Uterus (tissue), 4 donors: ENCODE measurements around the gene RELL2. TPM values are rescaled to one million over a fixed set of nuclear protein-coding genes. Genes with fewer than 3 reads are reported as not detected.

Source experiments
- DNase-seq, 2 donors: peaks; one replicate each; pipeline ENCODE4 v3.0.0-alpha.2; 2019 to 2020
- H3K27ac ChIP-seq, 2 donors: fragments of 200-600 bp; sonication (generic); 1 replicate in 1 of 2; 2 replicates in 1 of 2; pipeline ENCODE4 v1.5.1; 2016 to 2018
- H3K27me3 ChIP-seq, 2 donors: fragments of 200-600 bp; sonication (generic); one replicate each; pipeline ENCODE4 v1.5.1; 2018 to 2019; ENCODE audit warnings: control low read depth in 1 of 2
- H3K36me3 ChIP-seq, 2 donors: fragments of 200-600 bp; sonication (generic); one replicate each; pipeline ENCODE4 v1.5.1; 2019; ENCODE audit warnings: control low read depth in 1 of 2
- H3K4me1 ChIP-seq, 2 donors: fragments of 200-600 bp; sonication (generic); one replicate each; pipeline ENCODE4 v1.5.1; 2018 to 2019; ENCODE audit warnings: control low read depth in 1 of 2
- H3K4me3 ChIP-seq, 2 donors: fragments of 200-600 bp; sonication (generic); 1 replicate in 1 of 2; 2 replicates in 1 of 2; pipeline ENCODE4 v1.5.1; 2018 to 2019; ENCODE audit warnings: mild to moderate bottlenecking in 1 of 2
- H3K9me3 ChIP-seq, 2 donors: fragments of 200-600 bp; sonication (generic); one replicate each; pipeline ENCODE4 v1.5.1; 2019; ENCODE audit warnings: control low read depth in 1 of 2
- CTCF ChIP-seq, 4 experiments: fragments of 200-600 bp in 2 of 4; fragments of 450-650 bp in 2 of 4; sonication (generic) in 2 of 4; IDR thresholded peaks; one replicate each; pipeline ENCODE4 v1.5.1; 2016 to 2019; ENCODE audit warnings: antibody characterized with exemption in 4 of 4, mild to moderate bottlenecking in 2 of 4, moderate library complexity in 1 of 4
- POLR2A ChIP-seq, 2 donors: fragments of 450-650 bp; IDR thresholded peaks; one replicate each; pipeline ENCODE4 v1.6.1; 2016; ENCODE audit warnings: antibody characterized with exemption in 2 of 2, mild to moderate bottlenecking in 1 of 2, moderate library complexity in 1 of 2
- intact Hi-C: fragments of 100-400 bp; cut with DNase I; formaldehyde crosslinking; loops from one replicate; pipeline ENCODE4 v1.15.1; 2023; ENCODE audit warnings: low total_unique reads
- total RNA-seq, 4 donors: library from RNA; depleted of rRNA in 3 of 4; stranded (reverse); fragments of >200 nt in 3 of 4; gene quantifications; one replicate each; pipeline versions ENCODE4 v1.1.0 to v1.2.4, GENCODE V29; 2014 to 2023
- donor health status: DM: yes; HTN: yes; CAD: no.

RELL2 gene
- total RNA-seq, 4 donors from 2014 or later, result 0.35 to 1.7 TPM; not detected in 2

DNA sequence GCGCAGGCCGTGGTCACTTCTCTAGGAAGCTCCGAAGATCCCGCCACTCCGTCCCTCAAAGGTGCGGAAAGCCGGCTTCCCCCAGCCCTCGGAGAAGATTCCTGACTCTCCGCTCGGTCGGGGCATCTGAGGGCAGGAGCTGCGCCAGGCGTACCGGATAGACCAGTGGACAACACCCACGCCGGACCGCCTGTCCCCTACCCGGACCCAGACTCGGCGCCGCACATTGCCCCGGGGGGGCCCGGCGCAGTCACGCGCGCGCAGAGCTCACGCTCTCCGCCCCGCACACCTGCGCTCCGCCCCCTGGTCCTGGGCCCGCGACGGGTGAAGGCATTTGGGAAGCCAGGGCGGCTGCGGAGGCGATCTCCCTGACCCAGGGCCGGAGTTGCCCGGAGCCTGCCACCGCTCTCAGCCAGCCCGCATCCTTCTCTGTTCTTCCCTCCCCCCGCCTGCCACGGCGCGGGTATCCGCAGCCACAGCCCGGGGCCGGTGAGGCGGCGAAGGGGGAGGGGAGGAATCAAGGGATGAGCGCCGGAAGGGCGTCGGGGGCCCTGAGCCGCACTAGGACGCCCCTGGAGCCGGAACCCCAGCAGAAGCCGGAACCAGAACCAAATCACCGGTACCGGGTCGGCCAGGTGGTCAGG is 448 bp downstream of the RELL2 start:
- TF ChIP-seq CTCF (IDR thresholded peaks at IDR 0.05) (no peak), POLR2A (IDR thresholded peaks at IDR 0.05) (no peak)
- DNase-seq, result peak in 1 of 2 donors; percentile 35
- no peaks in the 10 kb centered on the region for H3K36me3 ChIP-seq
- peak overlapping the region; percentile 2 to 44 for H3K27ac ChIP-seq
- peaks cover 6 to 13% of the 10 kb centered on the region in 2 donors for H3K4me1 ChIP-seq
- intact Hi-C loops, result no loop called here
- H3K9me3 ChIP-seq, result no peaks in the 10 kb centered on the region
- H3K27me3 ChIP-seq, result no peaks in the 10 kb centered on the region
- peak overlapping the region; percentile 70 to 92 for H3K4me3 ChIP-seq

- Histone ChIP-seq H3K36me3 (no peaks in the 10 kb centered on the region), H3K4me1 (peaks cover 6 to 13% of the 10 kb centered on the region in 2 donors), H3K9me3 (no peaks in the 10 kb centered on the region), H3K27ac (no peak overlapping the region), H3K27me3 (no peaks in the 10 kb centered on the region), H3K4me3 (peak overlapping the region; percentile 70 to 92)
- no peak for TF ChIP-seq POLR2A (IDR thresholded peaks at IDR 0.05)
- TF ChIP-seq CTCF (IDR thresholded peaks at IDR 0.05), result peak in 2 of 4 experiments; percentile 1 to 14
- intact Hi-C loops, result no loop called here
- DNase-seq, result peak; percentile 47 to 50
Observed at GRCh38 chr5:141637767-141638419, 1.1 kb downstream of the RELL2 start.

DNA sequence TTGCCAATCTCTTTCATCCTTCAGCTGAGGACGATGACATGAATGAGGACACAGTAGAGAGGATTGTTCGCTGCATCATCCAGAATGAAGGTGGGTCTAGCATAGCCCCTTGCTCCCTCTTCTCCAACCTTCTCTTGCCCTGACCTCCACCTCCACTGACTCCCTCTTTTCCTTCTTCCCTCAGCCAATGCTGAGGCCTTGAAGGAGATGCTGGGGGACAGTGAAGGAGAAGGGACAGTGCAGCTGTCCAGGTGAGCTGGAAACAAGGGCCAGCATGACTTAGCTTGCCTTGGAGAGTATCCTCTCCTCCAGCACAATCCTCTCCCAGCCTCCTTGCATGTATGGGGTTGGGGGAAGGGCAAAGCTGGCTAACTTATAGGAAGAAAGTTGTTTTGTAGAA is 2.0 kb downstream of the RELL2 start:
- Histone ChIP-seq H3K27ac (no peak overlapping the region), H3K27me3 (no peaks in the 10 kb centered on the region), H3K36me3 (no peaks in the 10 kb centered on the region), H3K4me1 (peaks cover 6 to 13% of the 10 kb centered on the region in 2 donors), H3K9me3 (no peaks in the 10 kb centered on the region), H3K4me3 (no peak overlapping the region)
- no peak for TF ChIP-seq CTCF (IDR thresholded peaks at IDR 0.05)
- no peak for TF ChIP-seq POLR2A (IDR thresholded peaks at IDR 0.05)
- no peak for DNase-seq
- intact Hi-C loops, result no loop called here

DNA sequence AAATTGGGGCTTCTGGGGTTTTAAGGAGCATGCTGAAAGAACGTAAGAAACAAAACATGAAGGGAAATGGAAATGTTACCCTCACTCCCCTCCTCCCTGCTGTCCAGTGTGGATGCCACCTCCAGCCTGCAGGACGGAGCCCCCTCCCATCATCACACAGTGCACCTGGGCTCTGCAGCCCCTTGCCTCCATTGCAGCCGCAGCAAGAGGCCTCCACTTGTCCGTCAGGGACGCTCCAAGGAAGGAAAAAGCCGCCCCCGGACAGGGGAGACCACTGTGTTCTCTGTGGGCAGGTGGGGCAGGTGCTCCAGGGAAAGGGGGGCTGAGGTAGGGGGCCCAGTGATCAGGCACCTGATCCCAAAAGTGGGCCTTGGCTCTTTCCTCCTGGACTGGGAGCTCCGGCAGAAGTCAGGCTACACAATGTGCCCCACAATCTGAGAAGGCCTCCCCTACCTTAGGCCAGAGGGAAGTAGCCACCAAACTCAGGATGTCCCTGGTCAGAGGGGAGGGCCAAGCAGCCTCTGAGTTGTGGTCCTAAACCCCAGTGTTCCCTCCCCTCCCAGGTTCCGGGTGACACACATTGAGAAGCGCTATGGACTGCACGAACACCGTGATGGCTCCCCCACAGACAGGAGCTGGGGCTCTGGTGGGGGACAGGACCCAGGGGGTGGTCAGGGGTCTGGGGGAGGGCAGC is 2.7 kb downstream of the RELL2 start:
- Histone ChIP-seq H3K4me1 (peaks cover 6 to 13% of the 10 kb centered on the region in 2 donors), H3K36me3 (no peaks in the 10 kb centered on the region), H3K9me3 (no peaks in the 10 kb centered on the region), H3K27me3 (no peaks in the 10 kb centered on the region), H3K27ac (no peak overlapping the region), H3K4me3 (no peak overlapping the region)
- TF ChIP-seq CTCF (IDR thresholded peaks at IDR 0.05) (no peak), POLR2A (IDR thresholded peaks at IDR 0.05) (no peak)
- no peak for DNase-seq
- intact Hi-C loops, result no loop called here

DNA sequence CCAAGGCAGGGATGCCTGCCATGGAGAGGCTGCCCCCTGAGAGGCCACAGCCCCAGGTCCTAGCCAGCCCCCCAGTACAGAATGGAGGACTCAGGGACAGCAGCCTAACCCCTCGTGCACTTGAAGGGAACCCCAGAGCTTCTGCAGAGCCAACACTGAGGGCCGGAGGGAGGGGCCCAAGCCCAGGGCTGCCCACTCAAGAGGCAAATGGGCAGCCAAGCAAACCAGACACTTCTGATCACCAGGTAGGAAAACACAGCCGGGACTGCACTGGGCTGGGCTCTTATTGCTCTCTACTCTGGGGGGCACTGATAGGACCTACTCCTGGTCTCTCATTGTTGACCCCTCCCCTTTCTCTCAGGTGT is 3.2 kb downstream of the RELL2 start:
- no peaks in the 10 kb centered on the region for H3K9me3 ChIP-seq
- H3K4me3 ChIP-seq, result no peak overlapping the region
- H3K36me3 ChIP-seq, result no peaks in the 10 kb centered on the region
- H3K4me1 ChIP-seq, result peaks cover 4 to 13% of the 10 kb centered on the region in 2 donors
- H3K27me3 ChIP-seq, result no peaks in the 10 kb centered on the region
- H3K27ac ChIP-seq, result no peak overlapping the region
- TF ChIP-seq POLR2A (IDR thresholded peaks at IDR 0.05), result no peak
- TF ChIP-seq CTCF (IDR thresholded peaks at IDR 0.05), result no peak
- intact Hi-C loops, result no loop called here
- no peak for DNase-seq
